H1 (cell line): ENCODE results near the gene C12orf42. TPM values are rescaled to one million over a fixed set of nuclear protein-coding genes. Genes with fewer than 3 reads are reported as not detected.

Source experiments
- ASH2L ChIP-seq: fragments of 200-600, 300-600 bp; sonication (generic); IDR thresholded peaks from one replicate; pipeline ENCODE4 v1.7.1; 2017; ENCODE audit warnings: low read length
- CBX8 ChIP-seq: fragments of 300-800, 300-1000 bp; sonication (generic); IDR thresholded peaks from 2 replicates; pipeline ENCODE4 v1.7.1; 2016; ENCODE audit warnings: low read depth, low read length, borderline replicate concordance
- RXRA ChIP-seq: IDR thresholded peaks from 2 replicates; pipeline ENCODE4 v1.6.1; 2011; ENCODE audit warnings: low read depth, mild to moderate bottlenecking, low read length, moderate library complexity; ENCODE audit not compliant: insufficient read depth
- YY1 ChIP-seq: IDR thresholded peaks from 2 replicates; pipeline ENCODE4 v1.6.1; 2011; ENCODE audit warnings: low read depth, mild to moderate bottlenecking, low read length
- polyA plus RNA-seq, 7 experiments: library from polyadenylated mRNA; depleted of rRNA in 3 of 7; stranded (reverse) in 5 of 7; unstranded in 2 of 7; fragments of >200 nt in 5 of 7; fragments of 200-250 nt in 2 of 7; gene quantifications; 1 replicate in 5 of 7; 2 replicates in 1 of 7; 4 replicates in 1 of 7; pipeline versions ENCODE4 v1.2.1 to v1.2.3, GENCODE V29; 2011 to 2013; ENCODE audit warnings: missing spikeins in 2 of 7, mixed read lengths in 2 of 7
- total RNA-seq: library from RNA; stranded (reverse); fragmentation: NEBNext Ultra II Directional; extraction: Animal tissue kit (Norgen Biotek cat#: 25700); gene quantifications from 2 replicates; pipeline ENCODE4 v1.2.1, GENCODE V29; 2021

The C12orf42 gene
- total and polyA plus RNA-seq, 2 of the 8 experiments (the other 6 are each of a cell fraction or from before 2014, with no cell fraction given), result 0.05 TPM; not detected in 1

DNA sequence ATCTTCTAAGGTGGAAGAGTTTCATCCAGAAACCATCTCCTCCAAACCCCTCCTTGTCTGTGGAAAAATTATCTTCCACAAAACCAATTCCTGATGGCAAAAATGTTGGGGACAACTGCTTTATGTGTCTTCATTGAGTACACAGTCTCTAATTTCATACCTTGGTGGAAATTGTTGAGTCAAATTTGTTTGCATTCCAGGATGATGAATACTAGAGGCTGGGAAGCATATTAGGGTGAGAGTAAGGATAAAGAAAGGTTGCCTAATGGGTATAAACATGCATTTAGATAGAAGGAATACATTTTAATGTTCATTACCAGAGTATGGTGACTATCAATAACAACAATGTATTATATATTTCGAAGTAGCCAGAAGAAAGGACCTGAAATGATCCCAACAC lies 98.2 kb downstream of the C12orf42 start (continued):
- TF ChIP-seq ASH2L (no peak), RXRA (no peak), YY1 (no peak), CBX8 (no peak)
